Neural cell (in vitro differentiated cells): Measurements from ENCODE around the gene MR1. TPM values are rescaled to one million over a fixed set of nuclear protein-coding genes. Genes with fewer than 3 reads are reported as not detected.

Source experiments
- H2AFZ ChIP-seq: fragments of 200-600, 300-800 bp; sonication (generic), shearing (Covaris generic); 2 replicates; pipeline ENCODE4 v1.6.0; 2014; ENCODE audit warnings: low read depth, mild to moderate bottlenecking, antibody characterized with exemption, low read length, moderate library complexity
- H3F3A ChIP-seq: fragments of 200-600 bp; shearing (Covaris generic); 2 replicates; pipeline ENCODE4 v1.6.1; 2016; ENCODE audit warnings: mild to moderate bottlenecking, moderate library complexity, mixed read lengths, antibody characterized with exemption, low read length; ENCODE audit not compliant: insufficient read depth, poor library complexity, severe bottlenecking
- H3K27ac ChIP-seq: fragments of 200-600, 300-800 bp; sonication (generic), shearing (Covaris generic); 2 replicates; pipeline ENCODE4 v1.5.1; 2014; ENCODE audit warnings: mild to moderate bottlenecking, low read length, moderate library complexity
- H3K27me3 ChIP-seq: fragments of 300-800, 200-600 bp; sonication (generic), shearing (Covaris generic); 2 replicates; pipeline ENCODE4 v1.6.0; 2014; ENCODE audit warnings: mild to moderate bottlenecking, low read depth, low read length, moderate library complexity; ENCODE audit not compliant: insufficient read depth
- H3K36me3 ChIP-seq: fragments of 300-800, 200-600 bp; sonication (generic), shearing (Covaris generic); 2 replicates; pipeline ENCODE4 v1.5.1; 2014; ENCODE audit warnings: mild to moderate bottlenecking, antibody characterized with exemption, low read length, moderate library complexity; ENCODE audit not compliant: insufficient read depth
- H3K4me2 ChIP-seq: fragments of 300-800, 200-600 bp; sonication (generic), shearing (Covaris generic); 2 replicates; pipeline ENCODE4 v1.6.0; 2014; ENCODE audit warnings: mild to moderate bottlenecking, low read length
- H3K4me3 ChIP-seq: fragments of 300-800, 200-600 bp; sonication (generic), shearing (Covaris generic); 2 replicates; pipeline ENCODE4 v1.5.1; 2014; ENCODE audit warnings: mild to moderate bottlenecking, low read length, moderate library complexity
- H3K79me2 ChIP-seq: fragments of 200-600 bp; shearing (Covaris generic); replicated peaks from 2 replicates; pipeline ENCODE4 v1.6.0; 2014; ENCODE audit warnings: mild to moderate bottlenecking, low read length, moderate library complexity; ENCODE audit not compliant: insufficient read depth
- H3K9ac ChIP-seq: fragments of 300-800, 200-600 bp; sonication (generic), shearing (Covaris generic); 2 replicates; pipeline ENCODE4 v1.6.1; 2016; ENCODE audit warnings: mild to moderate bottlenecking, low read length, mixed read lengths
- H3K9me2 ChIP-seq: fragments of 200-600 bp; shearing (Covaris generic); 2 replicates; pipeline ENCODE4 v1.6.1; 2016; ENCODE audit warnings: mild to moderate bottlenecking, low read length, mixed read lengths; ENCODE audit not compliant: insufficient read depth
- H3K9me3 ChIP-seq: fragments of 200-600, 300-800 bp; sonication (generic), shearing (Covaris generic); 2 replicates; pipeline ENCODE4 v1.6.1; 2016; ENCODE audit warnings: mild to moderate bottlenecking, mixed run types, low read length, moderate library complexity, mixed read lengths
- H4K20me1 ChIP-seq: fragments of 200-600 bp; shearing (Covaris generic); 2 replicates; pipeline ENCODE4 v1.6.1; 2016; ENCODE audit warnings: mild to moderate bottlenecking, mixed run types; ENCODE audit not compliant: insufficient read depth
- EP300 ChIP-seq: fragments of 450-650 bp; conservative IDR thresholded peaks from 2 replicates; pipeline ENCODE4 v1.6.1; 2014; ENCODE audit warnings: antibody characterized with exemption, mild to moderate bottlenecking, moderate library complexity; ENCODE audit not compliant: poor library complexity, severe bottlenecking
- EZH2 ChIP-seq: fragments of 200-600, 300-800 bp; shearing (Covaris generic), sonication (generic); IDR thresholded peaks from 2 replicates; pipeline ENCODE4 v1.6.1; 2014; ENCODE audit warnings: antibody characterized with exemption, low read length, borderline replicate concordance, mild to moderate bottlenecking; ENCODE audit not compliant: insufficient read depth, poor library complexity, severe bottlenecking
- MXI1 ChIP-seq: fragments of 450-650 bp; conservative IDR thresholded peaks from 2 replicates; pipeline ENCODE4 v1.6.1; 2014; ENCODE audit warnings: antibody characterized with exemption, mild to moderate bottlenecking; ENCODE audit not compliant: poor library complexity, severe bottlenecking
- POLR2AphosphoS5 ChIP-seq: IDR thresholded peaks from 2 replicates; pipeline ENCODE4 v1.6.1; 2012
- RAD21 ChIP-seq: fragments of 450-650 bp; conservative IDR thresholded peaks from 2 replicates; pipeline ENCODE4 v1.6.1; 2014; ENCODE audit warnings: antibody characterized with exemption, mild to moderate bottlenecking, moderate library complexity
- SMC3 ChIP-seq: fragments of 450-650 bp; conservative IDR thresholded peaks from 2 replicates; pipeline ENCODE4 v1.6.1; 2014; ENCODE audit warnings: antibody characterized with exemption, mild to moderate bottlenecking, moderate library complexity; ENCODE audit not compliant: poor library complexity
- TAF1 ChIP-seq: IDR thresholded peaks from 2 replicates; pipeline ENCODE4 v1.6.1; 2012; ENCODE audit warnings: low read depth
- polyA plus RNA-seq: library from polyadenylated mRNA; depleted of rRNA; stranded (reverse); fragments of >200 nt; gene quantifications from 2 replicates; pipeline ENCODE4 v1.2.3, GENCODE V29; 2014
- TF ChIP-seq, protein P1 (sequence below): IDR thresholded peaks from 2 replicates; pipeline ENCODE4 v1.6.1; 2012; ENCODE audit warnings: borderline replicate concordance
- TF ChIP-seq, protein P2 (sequence below): fragments of 450-650 bp; IDR thresholded peaks from 2 replicates; pipeline ENCODE4 v1.5.1; 2014; ENCODE audit warnings: antibody characterized with exemption, mild to moderate bottlenecking, moderate library complexity; ENCODE audit not compliant: poor library complexity, severe bottlenecking

Gene MR1
- polyA plus RNA-seq, 1 donor from 2014 or later = not detected

DNA sequence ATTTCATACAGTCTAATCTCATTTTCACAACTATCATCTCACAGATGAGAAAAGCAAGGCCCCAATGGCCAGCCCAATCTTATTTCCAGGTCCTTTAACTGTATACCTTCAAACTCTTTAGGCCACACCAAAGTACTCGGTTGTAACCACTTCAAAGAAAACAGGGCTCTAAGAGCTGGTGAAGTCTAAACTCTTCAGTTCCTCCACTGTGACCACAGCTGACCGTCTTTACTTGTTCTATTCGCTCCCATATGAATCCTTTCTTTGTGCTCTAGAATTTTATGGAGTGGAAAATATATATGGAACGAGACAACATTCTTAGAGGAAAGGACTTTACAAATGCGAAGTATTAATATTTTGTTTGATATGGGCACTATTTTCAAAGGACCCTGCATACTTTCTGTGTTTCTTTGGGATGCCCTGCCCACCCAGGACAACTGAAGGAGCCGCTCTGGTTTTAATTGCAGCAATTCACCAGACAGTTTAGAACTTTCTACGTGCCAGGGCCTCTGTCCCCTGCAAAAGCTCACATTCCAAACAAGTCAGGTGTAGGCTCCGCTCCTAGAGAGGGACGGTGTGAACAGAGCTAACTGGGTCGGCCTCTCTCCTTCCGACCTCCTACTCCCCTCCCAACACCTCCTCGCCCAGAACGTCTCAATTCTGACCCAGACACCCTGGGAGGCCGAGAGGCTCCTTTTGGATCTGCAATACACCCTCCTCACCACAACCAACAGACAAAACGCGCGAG lies 70.4 kb downstream of the MR1 start:
- Histone ChIP-seq H3K9ac (peak overlapping the region; percentile 99), H3K4me3 (peak overlapping the region; percentile 93), H3K27me3 (no peaks in the 10 kb centered on the region), H3K9me3 (no peaks in the 10 kb centered on the region), H3K79me2 (peaks cover 7% of the 10 kb centered on the region), H2AFZ (peak overlapping the region; percentile 84), H3K36me3 (no peaks in the 10 kb centered on the region), H4K20me1 (no peaks in the 10 kb centered on the region), H3F3A (peaks cover 14% of the 10 kb centered on the region), H3K4me2 (peak overlapping the region; percentile 93), H3K9me2 (no peaks in the 10 kb centered on the region), H3K27ac (peak overlapping the region; percentile 94)
- TF ChIP-seq, protein P1, sequence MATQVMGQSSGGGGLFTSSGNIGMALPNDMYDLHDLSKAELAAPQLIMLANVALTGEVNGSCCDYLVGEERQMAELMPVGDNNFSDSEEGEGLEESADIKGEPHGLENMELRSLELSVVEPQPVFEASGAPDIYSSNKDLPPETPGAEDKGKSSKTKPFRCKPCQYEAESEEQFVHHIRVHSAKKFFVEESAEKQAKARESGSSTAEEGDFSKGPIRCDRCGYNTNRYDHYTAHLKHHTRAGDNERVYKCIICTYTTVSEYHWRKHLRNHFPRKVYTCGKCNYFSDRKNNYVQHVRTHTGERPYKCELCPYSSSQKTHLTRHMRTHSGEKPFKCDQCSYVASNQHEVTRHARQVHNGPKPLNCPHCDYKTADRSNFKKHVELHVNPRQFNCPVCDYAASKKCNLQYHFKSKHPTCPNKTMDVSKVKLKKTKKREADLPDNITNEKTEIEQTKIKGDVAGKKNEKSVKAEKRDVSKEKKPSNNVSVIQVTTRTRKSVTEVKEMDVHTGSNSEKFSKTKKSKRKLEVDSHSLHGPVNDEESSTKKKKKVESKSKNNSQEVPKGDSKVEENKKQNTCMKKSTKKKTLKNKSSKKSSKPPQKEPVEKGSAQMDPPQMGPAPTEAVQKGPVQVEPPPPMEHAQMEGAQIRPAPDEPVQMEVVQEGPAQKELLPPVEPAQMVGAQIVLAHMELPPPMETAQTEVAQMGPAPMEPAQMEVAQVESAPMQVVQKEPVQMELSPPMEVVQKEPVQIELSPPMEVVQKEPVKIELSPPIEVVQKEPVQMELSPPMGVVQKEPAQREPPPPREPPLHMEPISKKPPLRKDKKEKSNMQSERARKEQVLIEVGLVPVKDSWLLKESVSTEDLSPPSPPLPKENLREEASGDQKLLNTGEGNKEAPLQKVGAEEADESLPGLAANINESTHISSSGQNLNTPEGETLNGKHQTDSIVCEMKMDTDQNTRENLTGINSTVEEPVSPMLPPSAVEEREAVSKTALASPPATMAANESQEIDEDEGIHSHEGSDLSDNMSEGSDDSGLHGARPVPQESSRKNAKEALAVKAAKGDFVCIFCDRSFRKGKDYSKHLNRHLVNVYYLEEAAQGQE = no peak
- TF ChIP-seq MXI1 (no peak), EP300 (no peak), SMC3 (no peak), POLR2AphosphoS5 (no peak), TAF1 (no peak), EZH2 (no peak), RAD21 (no peak)
- TF ChIP-seq, protein P2, sequence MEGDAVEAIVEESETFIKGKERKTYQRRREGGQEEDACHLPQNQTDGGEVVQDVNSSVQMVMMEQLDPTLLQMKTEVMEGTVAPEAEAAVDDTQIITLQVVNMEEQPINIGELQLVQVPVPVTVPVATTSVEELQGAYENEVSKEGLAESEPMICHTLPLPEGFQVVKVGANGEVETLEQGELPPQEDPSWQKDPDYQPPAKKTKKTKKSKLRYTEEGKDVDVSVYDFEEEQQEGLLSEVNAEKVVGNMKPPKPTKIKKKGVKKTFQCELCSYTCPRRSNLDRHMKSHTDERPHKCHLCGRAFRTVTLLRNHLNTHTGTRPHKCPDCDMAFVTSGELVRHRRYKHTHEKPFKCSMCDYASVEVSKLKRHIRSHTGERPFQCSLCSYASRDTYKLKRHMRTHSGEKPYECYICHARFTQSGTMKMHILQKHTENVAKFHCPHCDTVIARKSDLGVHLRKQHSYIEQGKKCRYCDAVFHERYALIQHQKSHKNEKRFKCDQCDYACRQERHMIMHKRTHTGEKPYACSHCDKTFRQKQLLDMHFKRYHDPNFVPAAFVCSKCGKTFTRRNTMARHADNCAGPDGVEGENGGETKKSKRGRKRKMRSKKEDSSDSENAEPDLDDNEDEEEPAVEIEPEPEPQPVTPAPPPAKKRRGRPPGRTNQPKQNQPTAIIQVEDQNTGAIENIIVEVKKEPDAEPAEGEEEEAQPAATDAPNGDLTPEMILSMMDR = no peak

DNA sequence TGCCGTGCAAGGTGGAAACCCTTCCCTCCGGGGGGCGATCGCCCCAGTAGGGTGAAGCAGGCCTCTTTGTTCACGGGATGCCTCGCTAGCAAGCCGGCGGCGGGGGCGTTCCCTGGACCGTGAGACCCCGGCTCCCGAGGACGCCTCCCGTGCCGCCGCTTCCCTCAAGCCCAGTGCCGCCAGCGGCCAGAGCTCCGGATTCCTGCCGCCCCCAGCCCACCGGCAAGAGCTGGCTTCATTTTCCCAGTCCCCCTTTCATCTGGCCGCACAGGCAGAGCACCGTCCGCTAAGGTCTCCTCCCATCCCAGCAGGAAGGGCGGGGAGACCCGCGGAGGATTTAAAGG lies 71.0 kb downstream of the MR1 start:
- no peaks in the 10 kb centered on the region for H3K27me3 ChIP-seq
- TF ChIP-seq, protein P2 = peak; percentile 65
- no peak for TF ChIP-seq EZH2
- TF ChIP-seq TAF1 = peak; percentile 83
- TF ChIP-seq RAD21 = peak; percentile 58
- peak; percentile 54 for TF ChIP-seq EP300
- TF ChIP-seq, protein P1 = peak; percentile 79
- peak; percentile 35 for TF ChIP-seq MXI1
- no peak for TF ChIP-seq POLR2AphosphoS5
- peaks cover 9% of the 10 kb centered on the region for H3F3A ChIP-seq
- H3K9me3 ChIP-seq = no peaks in the 10 kb centered on the region
- H3K4me2 ChIP-seq = peak overlapping the region; percentile 93
- H3K4me3 ChIP-seq = peak overlapping the region; percentile 93
- H3K9ac ChIP-seq = peak overlapping the region; percentile 99
- no peaks in the 10 kb centered on the region for H3K36me3 ChIP-seq
- H2AFZ ChIP-seq = peak overlapping the region; percentile 84
- peak overlapping the region; percentile 94 for H3K27ac ChIP-seq
- H3K79me2 ChIP-seq = peaks cover 7% of the 10 kb centered on the region
- H3K9me2 ChIP-seq = no peaks in the 10 kb centered on the region
- H4K20me1 ChIP-seq = no peaks in the 10 kb centered on the region
